ENCODE measurements around the gene SAMD14.

SAMD14 gene

DNA sequence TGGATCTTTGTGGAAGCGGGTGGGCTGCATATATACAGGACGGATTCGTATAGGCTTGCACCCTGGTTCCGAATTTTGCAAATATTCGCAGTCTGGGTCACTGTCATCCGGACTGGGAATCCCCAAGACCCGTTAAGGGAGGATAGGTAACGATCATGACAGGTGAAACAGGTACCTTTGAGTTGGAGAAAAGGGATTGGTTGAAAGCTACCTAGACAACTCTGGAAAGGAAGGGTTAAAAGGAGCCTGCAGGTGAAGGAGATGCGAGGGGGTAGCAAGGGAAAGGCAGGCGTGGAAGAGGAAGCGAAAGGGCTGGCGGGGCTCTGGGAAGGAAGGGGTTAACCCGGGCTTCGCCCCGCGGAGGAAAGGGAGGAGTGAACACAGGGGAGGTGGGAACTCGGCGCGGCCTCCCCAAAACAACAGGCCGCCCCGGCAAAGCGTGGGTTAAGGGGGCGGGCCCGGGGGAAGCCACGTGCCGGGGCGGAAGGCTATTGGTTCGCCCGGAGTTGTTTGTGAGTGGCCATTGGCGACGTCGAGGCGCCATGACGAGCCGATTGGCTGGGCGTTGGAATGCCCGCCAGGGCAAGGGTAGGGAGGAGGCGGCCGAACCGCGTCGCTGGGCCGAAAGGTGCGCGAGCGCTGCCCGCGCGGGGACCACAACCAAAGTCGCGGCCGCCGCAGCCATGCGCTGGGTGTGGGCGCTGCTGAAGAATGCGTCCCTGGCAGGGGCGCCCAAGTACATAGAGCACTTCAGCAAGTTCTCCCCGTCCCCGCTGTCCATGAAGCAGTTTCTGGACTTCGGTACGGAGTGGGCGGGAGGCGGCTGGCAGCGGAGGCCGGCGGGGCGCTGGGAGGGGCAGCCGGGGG lies 35.0 kb downstream of the SAMD14 start, which contains the start of gene PDK2:
Gene PDK2, plus strand, starts transcription at position 599 of the 867 bp plus-strand sequence. Its CDS starts 85 bp downstream, at position 684.
- no peaks in the 10 kb centered on the region for H3K36me3 ChIP-seq (ENCODE audit: control insufficient read depth, insufficient read depth, low read length)
- H3K4me2 ChIP-seq (ENCODE audit: low read length) = peak within 1 kb of the TSS; percentile 97
- TF ChIP-seq, protein P1, sequence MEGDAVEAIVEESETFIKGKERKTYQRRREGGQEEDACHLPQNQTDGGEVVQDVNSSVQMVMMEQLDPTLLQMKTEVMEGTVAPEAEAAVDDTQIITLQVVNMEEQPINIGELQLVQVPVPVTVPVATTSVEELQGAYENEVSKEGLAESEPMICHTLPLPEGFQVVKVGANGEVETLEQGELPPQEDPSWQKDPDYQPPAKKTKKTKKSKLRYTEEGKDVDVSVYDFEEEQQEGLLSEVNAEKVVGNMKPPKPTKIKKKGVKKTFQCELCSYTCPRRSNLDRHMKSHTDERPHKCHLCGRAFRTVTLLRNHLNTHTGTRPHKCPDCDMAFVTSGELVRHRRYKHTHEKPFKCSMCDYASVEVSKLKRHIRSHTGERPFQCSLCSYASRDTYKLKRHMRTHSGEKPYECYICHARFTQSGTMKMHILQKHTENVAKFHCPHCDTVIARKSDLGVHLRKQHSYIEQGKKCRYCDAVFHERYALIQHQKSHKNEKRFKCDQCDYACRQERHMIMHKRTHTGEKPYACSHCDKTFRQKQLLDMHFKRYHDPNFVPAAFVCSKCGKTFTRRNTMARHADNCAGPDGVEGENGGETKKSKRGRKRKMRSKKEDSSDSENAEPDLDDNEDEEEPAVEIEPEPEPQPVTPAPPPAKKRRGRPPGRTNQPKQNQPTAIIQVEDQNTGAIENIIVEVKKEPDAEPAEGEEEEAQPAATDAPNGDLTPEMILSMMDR (IDR thresholded peaks at IDR 0.05) = no peak
- H3K27me3 ChIP-seq (ENCODE audit: control insufficient read depth, insufficient read depth, low read length) = no peaks in the 10 kb centered on the region
- peaks cover 5% of the 10 kb centered on the region for H3K79me2 ChIP-seq
- H3K9ac ChIP-seq = peak within 1 kb of the TSS; percentile 70
- H2AFZ ChIP-seq = peak within 1 kb of the TSS; percentile 96
- H3K27ac ChIP-seq = peak within 1 kb of the TSS; percentile 77
- H3K9me3 ChIP-seq (ENCODE audit: control insufficient read depth, low read length) = no peaks in the 10 kb centered on the region
- H3K4me3 ChIP-seq (ENCODE audit: low read depth, low read length) = peak within 1 kb of the TSS; percentile 98
- H3K4me1 ChIP-seq = peaks cover 11% of the 10 kb centered on the region

DNA sequence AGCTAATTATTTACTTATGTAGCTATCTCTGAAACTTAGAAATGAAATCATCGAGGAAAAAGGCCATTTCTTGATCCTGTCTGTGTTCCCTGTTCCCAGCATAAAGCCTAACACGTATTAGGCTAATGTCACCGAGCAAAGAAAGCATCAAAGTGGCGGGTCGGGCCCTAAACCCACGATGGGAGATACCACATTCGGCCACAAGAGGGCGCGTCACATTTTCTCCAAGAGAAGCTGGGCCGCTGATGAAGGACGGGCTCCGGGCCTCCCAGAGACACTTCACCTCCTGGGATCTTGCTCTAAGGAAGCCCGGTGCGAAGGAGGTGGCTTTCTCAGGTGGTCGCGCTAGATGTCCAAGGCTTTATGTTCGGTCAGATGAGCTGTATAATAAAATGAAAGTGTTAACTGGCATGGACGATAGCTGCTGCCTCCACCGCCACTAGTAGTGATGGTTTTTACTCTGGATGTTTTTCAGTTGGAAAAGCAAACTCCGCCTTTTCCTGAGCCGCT lies 35.7 kb downstream of the SAMD14 start:
- no peaks in the 10 kb centered on the region for H3K27me3 ChIP-seq (ENCODE audit: control insufficient read depth, insufficient read depth, low read length)
- TF ChIP-seq, protein P1 (IDR thresholded peaks at IDR 0.05) = peak; percentile 92
- H3K27ac ChIP-seq = peak overlapping the region; percentile 77
- H2AFZ ChIP-seq = peak overlapping the region; percentile 96
- H3K4me2 ChIP-seq (ENCODE audit: low read length) = peak overlapping the region; percentile 97
- no peaks in the 10 kb centered on the region for H3K36me3 ChIP-seq (ENCODE audit: control insufficient read depth, insufficient read depth, low read length)
- H3K9ac ChIP-seq = peak overlapping the region; percentile 33
- H3K4me1 ChIP-seq = peaks cover 11% of the 10 kb centered on the region
- peak overlapping the region; percentile 98 for H3K4me3 ChIP-seq (ENCODE audit: low read depth, low read length)
- peaks cover 5% of the 10 kb centered on the region for H3K79me2 ChIP-seq
- H3K9me3 ChIP-seq (ENCODE audit: control insufficient read depth, low read length) = no peaks in the 10 kb centered on the region

DNA sequence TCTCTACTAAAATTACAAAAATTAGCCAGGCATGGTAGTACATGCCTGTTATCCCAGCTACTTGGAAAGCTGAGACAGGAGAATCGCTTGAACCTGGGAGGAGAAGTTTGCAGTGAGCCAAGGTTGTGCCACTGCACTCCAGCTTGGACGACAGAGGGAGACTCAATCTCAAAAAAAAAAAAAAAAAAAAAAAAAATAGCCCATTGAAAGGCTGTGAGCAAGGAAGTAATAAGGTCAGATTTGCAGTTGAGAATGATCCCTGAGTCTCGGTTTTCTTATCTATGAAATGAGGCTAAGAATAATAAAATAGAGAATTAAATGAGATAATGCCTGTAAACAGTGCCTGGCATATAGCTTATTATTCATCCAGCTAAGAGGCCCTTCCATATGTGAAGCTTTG lies 36.2 kb downstream of the SAMD14 start:
- TF ChIP-seq, protein P1 (IDR thresholded peaks at IDR 0.05) = no peak
- peak overlapping the region; percentile 77 for H3K27ac ChIP-seq
- H3K9me3 ChIP-seq (ENCODE audit: control insufficient read depth, low read length) = no peaks in the 10 kb centered on the region
- no peak overlapping the region for H3K9ac ChIP-seq
- H3K4me2 ChIP-seq (ENCODE audit: low read length) = peak overlapping the region; percentile 97
- H3K4me3 ChIP-seq (ENCODE audit: low read depth, low read length) = peak overlapping the region; percentile 98
- peaks cover 11% of the 10 kb centered on the region for H3K4me1 ChIP-seq
- H3K36me3 ChIP-seq (ENCODE audit: control insufficient read depth, insufficient read depth, low read length) = no peaks in the 10 kb centered on the region
- H2AFZ ChIP-seq = peak overlapping the region; percentile 96
- peaks cover 5% of the 10 kb centered on the region for H3K79me2 ChIP-seq
- no peaks in the 10 kb centered on the region for H3K27me3 ChIP-seq (ENCODE audit: control insufficient read depth, insufficient read depth, low read length)

DNA sequence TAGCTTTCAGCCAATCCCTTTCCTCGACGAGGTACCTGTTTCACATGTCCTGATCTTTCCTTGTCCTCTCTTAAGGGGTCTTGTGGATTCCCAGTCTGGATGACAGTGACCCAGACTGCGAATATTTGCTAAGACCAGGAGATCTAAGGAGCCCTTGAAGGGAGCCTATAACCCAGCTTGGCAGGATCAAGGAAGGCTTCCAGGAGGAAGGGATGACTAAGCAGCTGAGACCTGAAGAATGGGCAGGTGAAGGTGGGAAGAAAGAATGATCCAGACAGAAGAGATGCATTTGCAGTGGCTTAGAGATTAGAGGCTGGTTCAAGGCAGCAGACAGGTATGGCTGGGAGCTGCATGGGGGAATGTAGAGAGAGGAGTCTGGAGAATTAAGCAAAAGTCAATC lies 36.7 kb downstream of the SAMD14 start:
- peaks cover 11% of the 10 kb centered on the region for H3K4me1 ChIP-seq
- peaks cover 5% of the 10 kb centered on the region for H3K79me2 ChIP-seq
- no peaks in the 10 kb centered on the region for H3K9me3 ChIP-seq (ENCODE audit: control insufficient read depth, low read length)
- H3K9ac ChIP-seq = no peak overlapping the region
- no peak overlapping the region for H2AFZ ChIP-seq
- TF ChIP-seq, protein P1 (IDR thresholded peaks at IDR 0.05) = no peak
- no peak overlapping the region for H3K4me3 ChIP-seq (ENCODE audit: low read depth, low read length)
- H3K27ac ChIP-seq = no peak overlapping the region
- H3K36me3 ChIP-seq (ENCODE audit: control insufficient read depth, insufficient read depth, low read length) = no peaks in the 10 kb centered on the region
- no peak overlapping the region for H3K4me2 ChIP-seq (ENCODE audit: low read length)
- no peaks in the 10 kb centered on the region for H3K27me3 ChIP-seq (ENCODE audit: control insufficient read depth, insufficient read depth, low read length)

Measured in parathyroid adenoma (tissue), 2 donors.